Smooth muscle cell (in vitro differentiated cells): ENCODE measurements around the gene PRKAG2. TPM values are rescaled to one million over a fixed set of nuclear protein-coding genes. Genes with fewer than 3 reads are reported as not detected.

Source experiments
- DNase-seq: peaks from one replicate; lab custom pipeline; 2025; ENCODE audit not compliant: unreplicated experiment; lab: John Stamatoyannopoulos, UW
- H2AFZ ChIP-seq: fragments of 200-600 bp; sonication (generic); 2 replicates; pipeline ENCODE4 v1.6.0; 2016; ENCODE audit warnings: antibody characterized with exemption, low read depth, mild to moderate bottlenecking
- H3F3A ChIP-seq: fragments of 200-600 bp; sonication (generic); 2 replicates; pipeline ENCODE4 v1.6.0; 2017; ENCODE audit warnings: antibody characterized with exemption, low read depth
- H3K27ac ChIP-seq: fragments of 200-600 bp; sonication (generic); 2 replicates; pipeline ENCODE4 v1.5.1; 2016; ENCODE audit warnings: low read depth, mild to moderate bottlenecking
- H3K27me3 ChIP-seq: fragments of 200-600 bp; sonication (generic); 2 replicates; pipeline ENCODE4 v1.6.1; 2016; ENCODE audit warnings: low read depth, mild to moderate bottlenecking
- H3K36me3 ChIP-seq: fragments of 200-600 bp; sonication (generic); 2 replicates; pipeline ENCODE4 v1.5.1; 2016; ENCODE audit warnings: low read depth
- H3K4me1 ChIP-seq: fragments of 200-600 bp; sonication (generic); 2 replicates; pipeline ENCODE4 v1.5.1; 2016; ENCODE audit warnings: low read depth
- H3K4me2 ChIP-seq: fragments of 200-600 bp; sonication (generic); 2 replicates; pipeline ENCODE4 v1.6.0; 2016; ENCODE audit warnings: mild to moderate bottlenecking
- H3K4me3 ChIP-seq: fragments of 200-600 bp; sonication (generic); 2 replicates; pipeline ENCODE4 v1.5.1; 2016; ENCODE audit warnings: mild to moderate bottlenecking
- H3K79me2 ChIP-seq: fragments of 200-600 bp; sonication (generic); 2 replicates; pipeline ENCODE4 v1.6.0; 2016; ENCODE audit warnings: low read depth, mild to moderate bottlenecking
- H3K9ac ChIP-seq: fragments of 200-600 bp; sonication (generic); 2 replicates; pipeline ENCODE4 v1.6.0; 2016; ENCODE audit warnings: low read depth
- H3K9me3 ChIP-seq: fragments of 200-600 bp; sonication (generic); replicated peaks from 2 replicates; pipeline ENCODE4 v1.5.1; 2016; ENCODE audit warnings: low read depth
- H4K20me1 ChIP-seq: fragments of 200-600 bp; sonication (generic); 2 replicates; pipeline ENCODE4 v1.6.0; 2016; ENCODE audit warnings: low read depth
- CTCF ChIP-seq: fragments of 200-600 bp; sonication (generic); IDR thresholded peaks from 2 replicates; pipeline ENCODE4 v1.5.1; 2017; ENCODE audit warnings: borderline replicate concordance, mild to moderate bottlenecking, antibody characterized with exemption; ENCODE audit not compliant: insufficient read depth, poor library complexity, severe bottlenecking
- WGBS: methylation state at CpG from one replicate; pipeline ENCODE4 v1.1.7; 2016; ENCODE audit warnings: low lambda C conversion rate; 5-methylcytosine and 5-hydroxymethylcytosine counted together
- polyA plus RNA-seq: library from polyadenylated mRNA; unstranded; fragments of >200 nt; fragmentation: Nextera tagmentation; extraction: Ambion mirVana; gene quantifications from 2 replicates; pipeline ENCODE4 v1.2.1, GENCODE V29; 2016
- total RNA-seq: library from RNA; depleted of rRNA; stranded (reverse); fragments of >200 nt; gene quantifications from 2 replicates; pipeline ENCODE4 v1.2.3, GENCODE V29; 2014

PRKAG2 gene
- total and polyA plus RNA-seq, 2 experiments from 2014 or later: 3.5 to 3.9 TPM

GRCh38 chr7:151824373-151824933 lies 52.5 kb downstream of the PRKAG2 start:
- no peak for TF ChIP-seq CTCF
- H3K9me3 ChIP-seq: no peaks in the 10 kb centered on the region
- H3K79me2 ChIP-seq: no peaks in the 10 kb centered on the region
- no peaks in the 10 kb centered on the region for H3K36me3 ChIP-seq
- WGBS: 68% methylated on average over 14 of the region's 14 CpGs
- no peak overlapping the region for H3K4me3 ChIP-seq
- H4K20me1 ChIP-seq: no peaks in the 10 kb centered on the region
- no peak overlapping the region for H3K9ac ChIP-seq
- H3F3A ChIP-seq: no peaks in the 10 kb centered on the region
- no peaks in the 10 kb centered on the region for H3K27me3 ChIP-seq
- no peak overlapping the region for H3K27ac ChIP-seq
- no peaks in the 10 kb centered on the region for H3K4me1 ChIP-seq
- peak overlapping the region; percentile 74 for H2AFZ ChIP-seq
- no peak for DNase-seq
- H3K4me2 ChIP-seq: peak overlapping the region; percentile 43

DNA sequence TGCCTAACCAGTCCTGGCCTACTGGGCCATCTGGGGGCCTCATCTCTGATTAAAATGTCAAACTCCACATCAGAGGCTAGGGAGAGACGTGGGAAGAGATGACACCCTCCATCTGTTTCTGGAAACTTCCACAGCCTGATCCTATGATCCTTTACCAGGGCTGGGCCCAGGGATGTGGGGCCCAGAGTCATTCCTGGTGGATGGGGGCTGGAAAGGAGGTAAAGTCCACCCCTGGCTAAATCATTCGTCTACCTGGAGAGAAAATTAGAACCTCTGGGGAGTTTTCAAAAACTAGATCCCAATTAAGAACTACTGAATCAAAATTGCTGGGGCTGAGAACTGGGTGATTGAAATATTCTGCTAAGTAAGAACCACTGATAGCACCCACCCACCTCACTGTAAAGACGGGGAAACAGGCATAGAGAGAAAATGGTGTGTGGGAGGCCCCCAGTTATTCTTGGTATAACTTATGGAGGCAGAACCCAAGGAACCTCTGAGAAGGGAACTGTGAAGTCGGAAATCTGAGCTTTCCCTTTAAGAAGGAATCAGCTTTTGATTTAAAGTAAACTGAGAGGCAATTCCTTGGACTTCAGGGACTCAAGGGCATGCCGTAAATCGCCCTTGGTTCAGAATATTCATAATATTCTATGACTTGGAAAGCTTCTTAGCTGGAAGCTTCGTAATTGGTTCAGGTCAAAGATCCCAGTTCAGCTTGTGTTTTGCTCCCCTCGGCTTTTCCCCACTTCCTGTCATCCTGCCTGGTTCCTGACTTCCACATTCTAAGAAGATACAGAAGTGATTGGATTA lies 53.1 kb downstream of the PRKAG2 start:
- Histone ChIP-seq H3F3A (no peaks in the 10 kb centered on the region), H3K79me2 (no peaks in the 10 kb centered on the region), H3K9me3 (no peaks in the 10 kb centered on the region), H4K20me1 (no peaks in the 10 kb centered on the region), H3K27ac (no peak overlapping the region), H3K4me2 (peak overlapping the region; percentile 43), H3K9ac (no peak overlapping the region), H3K36me3 (no peaks in the 10 kb centered on the region), H3K4me1 (no peaks in the 10 kb centered on the region), H2AFZ (peak overlapping the region; percentile 74), H3K27me3 (no peaks in the 10 kb centered on the region), H3K4me3 (no peak overlapping the region)
- 67% methylated on average over 8 of the region's 8 CpGs for WGBS
- TF ChIP-seq CTCF: no peak
- no peak for DNase-seq

DNA sequence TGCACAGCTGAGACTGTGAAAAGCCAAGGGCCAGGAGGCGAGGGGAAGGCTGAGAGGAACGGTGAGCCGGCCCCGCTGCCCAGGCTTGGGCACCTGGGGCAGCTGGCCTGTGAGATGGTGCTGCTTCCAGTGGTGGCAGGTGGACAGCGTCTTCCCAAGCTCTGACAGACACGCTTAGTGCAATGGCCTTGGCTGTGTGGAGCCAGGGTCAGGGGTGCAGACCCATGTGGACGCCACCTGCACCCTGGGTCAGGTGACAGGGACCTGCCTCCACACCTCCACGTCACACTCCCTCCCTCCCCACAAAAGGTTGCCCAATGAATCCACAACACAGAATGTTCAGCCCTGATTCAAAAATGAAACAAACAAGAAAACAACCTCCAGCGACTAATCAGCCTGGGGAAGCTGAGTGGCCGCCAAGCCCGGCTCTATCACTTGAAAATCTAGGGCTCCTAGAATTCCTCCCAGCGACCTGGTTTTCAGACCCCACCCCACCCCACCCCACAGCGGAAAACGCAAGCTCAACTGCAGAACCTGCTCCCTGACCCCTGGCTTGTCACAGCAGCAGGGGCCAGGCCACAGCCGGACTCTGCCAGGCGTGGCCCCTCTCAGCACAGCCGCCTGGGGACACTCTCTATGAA lies 54.3 kb downstream of the PRKAG2 start:
- Histone ChIP-seq H3F3A (no peaks in the 10 kb centered on the region), H4K20me1 (no peaks in the 10 kb centered on the region), H3K36me3 (no peaks in the 10 kb centered on the region), H3K4me3 (no peak overlapping the region), H3K9ac (no peak overlapping the region), H3K9me3 (no peaks in the 10 kb centered on the region), H3K27ac (no peak overlapping the region), H3K79me2 (no peaks in the 10 kb centered on the region), H3K4me1 (no peaks in the 10 kb centered on the region), H3K4me2 (no peak overlapping the region), H2AFZ (no peak overlapping the region), H3K27me3 (no peaks in the 10 kb centered on the region)
- DNase-seq: no peak
- TF ChIP-seq CTCF: no peak
- 94% methylated on average over 15 of the region's 17 CpGs for WGBS
